Stimulated activated CD8-positive, alpha-beta memory T cell treated with anti-CD3 and anti-CD28 coated beads, Interleukin-12 subunit alpha, Interleukin-12 subunit beta, amount 100 ng/mL, for 1 hour (primary cell): ENCODE data around the gene CALD1.

Experiments
- DNase-seq: peaks from one replicate; pipeline ENCODE4 v3.0.0-alpha.2; 2020; ENCODE audit warnings: low read depth

CALD1 gene

GRCh38 chr7:134927723-134928122 is 148.3 kb downstream of the CALD1 start:
- no peak for DNase-seq

DNA sequence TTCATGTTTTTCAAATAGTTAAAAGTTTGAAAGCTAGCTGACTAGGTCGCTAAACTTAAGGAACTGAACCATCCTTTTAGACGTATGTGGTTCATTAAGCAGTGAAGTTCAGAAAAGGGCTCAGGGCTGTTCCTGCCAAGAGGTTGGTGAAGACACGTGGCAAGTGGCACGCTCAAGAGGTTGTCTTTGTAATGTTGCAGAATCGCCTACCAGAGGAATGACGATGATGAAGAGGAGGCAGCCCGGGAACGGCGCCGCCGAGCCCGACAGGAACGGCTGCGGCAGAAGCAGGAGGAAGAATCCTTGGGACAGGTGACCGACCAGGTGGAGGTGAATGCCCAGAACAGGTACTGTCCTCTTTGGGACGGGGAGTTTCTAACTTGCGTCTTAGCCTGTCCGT is 149.1 kb downstream of the CALD1 start:
- no peak for DNase-seq

- DNase-seq: no peak
These were observed 152.1 kb downstream of the CALD1 start for GRCh38 chr7:134931487-134931886.

DNA sequence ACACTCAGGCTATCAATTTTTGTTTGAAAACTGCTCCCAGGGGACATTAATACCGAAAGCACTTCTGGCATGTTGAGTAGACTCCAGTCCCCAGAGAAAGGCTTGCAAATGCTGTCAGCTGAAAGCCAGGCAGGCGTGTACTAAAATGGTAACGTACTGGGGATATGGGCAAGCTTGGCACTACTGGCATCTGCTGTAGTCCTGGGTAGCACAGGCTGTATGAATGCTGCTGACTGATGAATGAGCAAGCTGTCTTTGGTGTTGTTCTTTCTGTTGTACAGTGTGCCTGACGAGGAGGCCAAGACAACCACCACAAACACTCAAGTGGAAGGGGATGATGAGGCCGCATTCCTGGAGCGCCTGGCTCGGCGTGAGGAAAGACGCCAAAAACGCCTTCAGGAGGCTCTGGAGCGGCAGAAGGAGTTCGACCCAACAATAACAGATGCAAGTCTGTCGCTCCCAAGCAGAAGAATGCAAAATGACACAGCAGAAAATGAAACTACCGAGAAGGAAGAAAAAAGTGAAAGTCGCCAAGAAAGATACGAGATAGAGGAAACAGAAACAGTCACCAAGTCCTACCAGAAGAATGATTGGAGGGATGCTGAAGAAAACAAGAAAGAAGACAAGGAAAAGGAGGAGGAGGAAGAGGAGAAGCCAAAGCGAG is 153.4 kb downstream of the CALD1 start:
- DNase-seq: no peak

DNA sequence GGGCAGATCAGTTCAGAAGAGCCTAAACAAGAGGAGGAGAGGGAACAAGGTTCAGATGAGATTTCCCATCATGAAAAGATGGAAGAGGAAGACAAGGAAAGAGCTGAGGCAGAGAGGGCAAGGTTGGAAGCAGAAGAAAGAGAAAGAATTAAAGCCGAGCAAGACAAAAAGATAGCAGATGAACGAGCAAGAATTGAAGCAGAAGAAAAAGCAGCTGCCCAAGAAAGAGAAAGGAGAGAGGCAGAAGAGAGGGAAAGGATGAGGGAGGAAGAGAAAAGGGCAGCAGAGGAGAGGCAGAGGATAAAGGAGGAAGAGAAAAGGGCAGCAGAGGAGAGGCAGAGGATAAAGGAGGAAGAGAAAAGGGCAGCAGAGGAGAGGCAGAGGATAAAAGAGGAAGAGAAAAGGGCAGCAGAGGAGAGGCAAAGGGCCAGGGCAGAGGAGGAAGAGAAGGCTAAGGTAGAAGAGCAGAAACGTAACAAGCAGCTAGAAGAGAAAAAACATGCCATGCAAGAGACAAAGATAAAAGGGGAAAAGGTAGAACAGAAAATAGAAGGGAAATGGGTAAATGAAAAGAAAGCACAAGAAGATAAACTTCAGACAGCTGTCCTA is 154.1 kb downstream of the CALD1 start:
- DNase-seq: no peak

DNA sequence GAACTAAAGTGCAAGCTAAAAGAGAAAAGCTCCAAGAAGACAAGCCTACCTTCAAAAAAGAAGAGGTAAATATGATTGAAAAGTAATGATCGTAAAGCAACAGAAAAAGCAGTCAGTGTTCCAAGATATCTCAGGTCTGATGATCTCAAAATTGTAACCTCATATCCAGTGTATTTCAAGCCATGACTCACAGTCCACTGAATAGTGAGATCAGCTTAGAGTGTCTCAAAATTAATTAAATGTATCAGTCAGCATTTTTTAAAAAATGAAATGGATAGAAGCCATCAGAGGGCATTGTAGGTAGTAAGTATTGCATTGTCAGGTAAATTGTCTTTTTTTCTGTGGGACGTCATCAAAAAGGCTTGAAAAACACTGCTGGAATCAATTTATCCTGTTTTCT is 156.3 kb downstream of the CALD1 start:
- no peak for DNase-seq

GRCh38 chr7:134936893-134937510 is 157.6 kb downstream of the CALD1 start:
- no peak for DNase-seq

- no peak for DNase-seq
These were observed 158.7 kb downstream of the CALD1 start for GRCh38 chr7:134938141-134938540.

DNA sequence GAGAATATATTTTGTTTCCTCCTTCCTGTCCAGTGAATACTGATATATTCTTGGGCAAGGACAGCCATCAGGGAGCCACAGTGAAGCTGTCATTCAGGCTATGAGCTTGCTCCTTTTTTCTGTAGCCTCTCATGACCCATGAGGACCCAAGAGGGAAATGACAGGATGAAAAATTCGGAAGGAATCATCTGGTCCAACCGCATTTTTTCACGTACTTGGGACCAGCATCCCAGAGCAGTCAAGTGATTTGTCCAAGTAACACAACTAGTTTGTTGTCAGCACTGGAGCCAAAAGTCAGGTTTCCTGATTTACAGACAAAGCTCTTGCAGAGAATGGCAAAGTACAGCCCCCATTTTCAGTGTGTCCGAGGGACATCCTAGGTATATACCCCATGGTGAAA is 159.7 kb downstream of the CALD1 start:
- DNase-seq: no peak

GRCh38 chr7:134940729-134941128 is 161.3 kb downstream of the CALD1 start:
- no peak for DNase-seq

- no peak for DNase-seq
These were observed 161.9 kb downstream of the CALD1 start for GRCh38 chr7:134941185-134941900.

DNA sequence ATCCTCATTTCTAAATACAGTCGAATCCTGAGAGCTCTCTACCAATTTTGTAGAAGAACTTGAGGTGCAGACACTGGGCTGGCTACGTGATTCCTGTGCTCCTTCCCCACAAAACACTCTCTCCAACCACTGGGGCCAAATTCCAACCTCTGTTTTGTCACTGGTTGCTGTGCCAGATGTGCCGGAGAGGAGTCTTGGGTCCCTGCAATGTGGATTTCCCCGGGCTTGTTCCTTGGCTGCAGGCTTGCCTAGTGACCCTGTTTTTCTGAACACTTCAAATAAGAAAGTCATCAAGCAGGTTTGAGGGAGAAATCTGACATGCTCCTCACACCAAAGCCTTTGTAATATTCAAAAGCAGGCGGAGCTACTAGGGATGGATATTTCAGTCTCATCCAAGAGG is 162.5 kb downstream of the CALD1 start:
- no peak for DNase-seq

GRCh38 chr7:134942690-134943466 is 163.4 kb downstream of the CALD1 start:
- no peak for DNase-seq

- DNase-seq: no peak
These were observed 164.5 kb downstream of the CALD1 start for GRCh38 chr7:134943785-134944400.

DNA sequence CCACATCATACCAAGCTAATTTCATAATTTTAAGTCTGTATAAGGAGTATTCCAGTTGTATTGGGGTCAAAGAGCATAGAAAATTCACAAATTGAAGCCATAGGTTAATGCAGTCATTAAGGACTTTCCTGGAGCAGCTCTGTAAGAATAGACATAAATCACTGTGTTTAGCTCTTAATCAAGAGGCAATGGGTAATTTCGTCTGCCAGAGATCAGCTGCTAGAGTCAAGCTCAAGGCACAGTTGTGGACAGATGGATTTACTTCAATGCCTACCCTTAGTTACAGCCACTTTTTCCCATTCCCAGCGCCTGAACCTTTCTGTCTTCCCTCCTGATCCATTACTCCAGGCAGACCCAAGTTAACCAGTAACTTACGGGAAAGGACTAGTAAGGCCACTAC is 166.3 kb downstream of the CALD1 start:
- no peak for DNase-seq

- DNase-seq: no peak
These were observed 166.8 kb downstream of the CALD1 start for GRCh38 chr7:134946260-134946659.

GRCh38 chr7:134947329-134947728 is 167.9 kb downstream of the CALD1 start:
- no peak for DNase-seq

DNA sequence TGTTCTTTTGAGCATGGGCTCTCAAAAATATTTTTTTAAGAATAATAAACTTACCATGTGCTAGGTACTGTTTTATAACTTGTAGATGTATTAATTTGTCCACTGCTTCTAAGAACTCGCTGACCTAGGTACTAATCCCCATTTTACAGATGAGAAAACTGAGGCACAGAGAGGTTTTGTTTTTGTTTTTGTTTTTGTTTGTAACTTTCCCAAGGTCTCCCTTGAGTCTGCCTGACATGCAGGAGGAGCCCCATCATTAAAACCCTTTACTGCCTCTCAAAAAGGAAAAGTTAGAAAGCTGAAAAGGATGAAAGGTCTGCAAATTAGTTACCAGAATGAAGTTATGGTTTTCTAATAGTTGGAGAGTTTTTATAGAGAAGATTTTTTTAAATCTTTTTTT is 168.4 kb downstream of the CALD1 start:
- DNase-seq: no peak

- no peak for DNase-seq
These were observed 168.8 kb downstream of the CALD1 start for GRCh38 chr7:134948246-134948645.

DNA sequence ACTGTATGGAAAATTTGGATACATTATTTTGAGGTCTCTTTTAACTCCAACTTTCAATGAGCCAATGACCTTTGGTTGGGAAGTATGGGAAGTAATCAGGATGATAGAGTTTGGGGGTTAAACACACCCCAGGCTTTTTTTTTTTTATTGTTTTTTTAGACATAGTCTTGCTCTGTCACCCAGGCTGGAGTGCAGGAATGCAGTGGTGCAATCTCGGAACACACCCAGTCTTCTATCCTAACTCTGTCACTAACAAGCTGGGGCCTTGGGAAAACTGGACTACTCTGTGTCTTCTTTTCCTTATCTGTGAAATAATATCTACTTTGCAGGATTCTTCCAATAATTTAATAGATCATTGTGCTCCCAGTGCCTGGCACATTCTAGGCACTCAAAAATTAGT is 169.3 kb downstream of the CALD1 start:
- DNase-seq: no peak

DNA sequence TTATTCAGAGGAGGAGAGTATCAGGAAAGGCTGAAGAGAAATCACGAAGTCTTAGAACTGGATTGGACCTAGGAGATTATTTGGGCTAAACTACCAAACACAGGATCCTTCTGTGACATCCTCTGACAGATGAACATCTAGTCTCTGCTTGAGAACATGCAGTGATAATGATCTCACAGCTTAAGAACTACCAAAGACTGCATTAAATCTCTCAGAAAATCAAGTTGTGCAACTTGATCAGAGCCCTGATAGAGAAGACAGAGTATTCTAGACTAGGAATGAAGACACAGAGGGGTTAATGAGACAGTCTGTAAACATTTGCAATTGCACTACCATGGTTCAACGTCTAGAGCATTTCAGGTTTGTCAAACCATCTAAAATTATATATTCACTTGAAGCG is 169.7 kb downstream of the CALD1 start:
- no peak for DNase-seq
